BE2C (cell line): ENCODE measurements around the gene CLEC16A.

Experiments
- DNase-seq: peaks from one replicate; pipeline ENCODE4 v3.0.0-alpha.2; 2020
- H3K27me3 ChIP-seq: fragments of 250-450 bp; sonication (Bioruptor Pico); 2 replicates; pipeline ENCODE4 v1.5.1; 2020; ENCODE audit warnings: mild to moderate bottlenecking
- H3K36me3 ChIP-seq: fragments of 250-450 bp; sonication (Bioruptor Pico); 2 replicates; pipeline ENCODE4 v1.5.1; 2020; ENCODE audit warnings: mild to moderate bottlenecking
- H3K4me1 ChIP-seq: fragments of 250-450 bp; sonication (Bioruptor Pico); 2 replicates; pipeline ENCODE4 v1.5.1; 2020
- H3K4me3 ChIP-seq: 2 replicates; pipeline ENCODE4 v1.5.1; 2011; ENCODE audit warnings: low read depth, low read length
- H3K9me3 ChIP-seq: fragments of 250-450 bp; sonication (Bioruptor Pico); 2 replicates; pipeline ENCODE4 v1.5.1; 2020
- TF ChIP-seq, protein P1 (sequence below): IDR thresholded peaks from 2 replicates; pipeline ENCODE4 v1.5.1; 2012; ENCODE audit warnings: mild to moderate bottlenecking, low read depth, low read length

CLEC16A gene

DNA sequence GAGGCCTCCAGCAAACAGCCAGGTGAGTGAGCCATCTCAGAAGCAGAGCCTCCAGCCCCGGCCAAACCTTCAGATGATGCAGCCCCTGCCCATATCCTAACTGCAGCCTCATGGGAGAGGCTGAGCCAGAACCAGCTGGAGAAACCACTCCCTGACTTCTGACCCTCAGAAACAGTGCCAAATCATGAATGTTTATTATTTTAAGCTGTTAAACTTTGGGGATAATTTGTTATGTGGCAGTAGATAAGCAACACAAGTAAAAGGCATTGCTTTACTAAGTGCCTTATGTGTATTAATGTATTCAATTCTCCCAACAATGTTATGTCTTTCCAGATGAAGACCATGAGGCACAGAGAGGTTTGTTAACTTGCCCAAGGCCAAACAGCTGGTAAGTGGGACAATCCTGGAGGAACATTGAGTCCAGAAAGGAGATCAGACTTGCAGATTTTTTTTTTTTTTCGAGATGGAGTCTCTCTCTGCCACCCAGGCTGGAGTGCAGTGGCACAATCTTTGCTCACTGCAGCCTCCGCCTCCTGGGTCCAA lies 252.0 kb downstream of the CLEC16A start:
- H3K36me3 ChIP-seq, result no peaks in the 10 kb centered on the region
- no peaks in the 10 kb centered on the region for H3K9me3 ChIP-seq
- H3K4me3 ChIP-seq, result no peak overlapping the region
- H3K27me3 ChIP-seq, result no peaks in the 10 kb centered on the region
- no peak for DNase-seq
- peaks cover 2% of the 10 kb centered on the region; the same call in 1 of the 2 replicates for H3K4me1 ChIP-seq
- TF ChIP-seq, protein P1, sequence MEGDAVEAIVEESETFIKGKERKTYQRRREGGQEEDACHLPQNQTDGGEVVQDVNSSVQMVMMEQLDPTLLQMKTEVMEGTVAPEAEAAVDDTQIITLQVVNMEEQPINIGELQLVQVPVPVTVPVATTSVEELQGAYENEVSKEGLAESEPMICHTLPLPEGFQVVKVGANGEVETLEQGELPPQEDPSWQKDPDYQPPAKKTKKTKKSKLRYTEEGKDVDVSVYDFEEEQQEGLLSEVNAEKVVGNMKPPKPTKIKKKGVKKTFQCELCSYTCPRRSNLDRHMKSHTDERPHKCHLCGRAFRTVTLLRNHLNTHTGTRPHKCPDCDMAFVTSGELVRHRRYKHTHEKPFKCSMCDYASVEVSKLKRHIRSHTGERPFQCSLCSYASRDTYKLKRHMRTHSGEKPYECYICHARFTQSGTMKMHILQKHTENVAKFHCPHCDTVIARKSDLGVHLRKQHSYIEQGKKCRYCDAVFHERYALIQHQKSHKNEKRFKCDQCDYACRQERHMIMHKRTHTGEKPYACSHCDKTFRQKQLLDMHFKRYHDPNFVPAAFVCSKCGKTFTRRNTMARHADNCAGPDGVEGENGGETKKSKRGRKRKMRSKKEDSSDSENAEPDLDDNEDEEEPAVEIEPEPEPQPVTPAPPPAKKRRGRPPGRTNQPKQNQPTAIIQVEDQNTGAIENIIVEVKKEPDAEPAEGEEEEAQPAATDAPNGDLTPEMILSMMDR, result no peak

DNA sequence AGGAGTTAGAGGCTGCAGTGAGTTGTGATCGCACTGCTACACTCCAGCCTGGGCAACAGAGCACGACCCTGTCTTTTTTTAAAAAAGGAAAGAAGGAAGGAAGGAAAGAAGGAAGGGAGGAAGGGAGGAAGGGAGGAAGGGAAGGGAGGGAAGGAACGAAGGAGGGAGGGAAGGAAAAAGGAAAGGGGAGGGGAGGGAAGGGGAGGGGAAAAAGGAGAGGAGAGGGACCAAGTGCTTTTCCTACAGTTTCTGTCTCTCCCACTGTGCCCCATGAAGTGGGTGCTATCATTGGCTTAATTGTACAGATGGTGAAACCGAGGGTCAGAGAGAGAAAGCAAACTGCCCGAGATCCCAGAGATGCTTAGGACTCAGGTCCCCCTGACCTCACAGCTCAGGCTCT lies 254.0 kb downstream of the CLEC16A start:
- no peak overlapping the region for H3K4me3 ChIP-seq
- H3K27me3 ChIP-seq, result no peaks in the 10 kb centered on the region
- no peak for DNase-seq
- TF ChIP-seq, protein P1, result no peak
- no peaks in the 10 kb centered on the region for H3K9me3 ChIP-seq
- peaks cover 15% of the 10 kb centered on the region for H3K4me1 ChIP-seq
- no peaks in the 10 kb centered on the region for H3K36me3 ChIP-seq

DNA sequence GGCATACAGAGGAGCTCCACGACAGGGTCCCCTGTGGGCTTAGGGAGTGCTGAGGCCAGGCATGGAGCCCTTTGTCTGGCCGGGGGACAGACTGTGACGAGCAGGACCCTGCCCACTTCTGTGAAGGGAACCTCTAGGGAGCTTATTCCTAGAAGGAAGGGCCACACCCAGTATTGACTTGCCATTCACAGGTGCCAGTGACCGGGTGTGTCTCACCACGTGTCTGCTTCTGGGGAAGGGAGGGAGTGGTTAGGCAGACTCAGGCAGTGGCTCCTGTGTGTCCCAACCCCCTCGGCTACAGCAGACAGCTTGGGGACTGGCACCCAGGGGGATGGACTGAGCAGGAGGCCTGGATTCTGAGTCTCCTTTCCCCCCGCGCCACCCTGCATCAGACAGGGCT lies 254.5 kb downstream of the CLEC16A start:
- H3K4me1 ChIP-seq, result peaks cover 15% of the 10 kb centered on the region
- H3K27me3 ChIP-seq, result no peaks in the 10 kb centered on the region
- no peaks in the 10 kb centered on the region for H3K36me3 ChIP-seq
- TF ChIP-seq, protein P1, result no peak
- H3K9me3 ChIP-seq, result no peaks in the 10 kb centered on the region
- no peak for DNase-seq
- no peak overlapping the region for H3K4me3 ChIP-seq

DNA sequence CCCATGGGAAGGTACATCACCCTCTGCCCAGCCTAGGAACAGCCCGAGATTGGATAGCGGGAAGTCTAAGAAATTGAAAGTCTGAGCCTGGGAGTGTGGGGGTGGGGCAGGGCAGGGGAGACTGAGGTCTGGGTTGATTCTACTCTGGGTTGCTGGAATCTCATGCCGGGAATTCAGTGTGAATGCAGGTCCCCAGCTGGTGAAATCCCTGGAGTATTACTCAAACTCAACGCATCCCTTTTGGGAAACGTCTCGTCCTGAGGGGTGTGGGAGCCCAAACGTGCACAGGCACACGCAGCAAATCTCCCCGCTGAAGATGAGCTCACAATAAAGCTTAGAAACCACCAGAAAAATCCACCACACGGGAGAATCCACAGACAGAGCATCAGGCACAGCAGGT lies 256.2 kb downstream of the CLEC16A start:
- TF ChIP-seq, protein P1, result no peak
- H3K27me3 ChIP-seq, result no peaks in the 10 kb centered on the region
- no peak overlapping the region for H3K4me3 ChIP-seq
- no peaks in the 10 kb centered on the region for H3K9me3 ChIP-seq
- H3K36me3 ChIP-seq, result no peaks in the 10 kb centered on the region
- DNase-seq, result no peak
- peaks cover 15% of the 10 kb centered on the region for H3K4me1 ChIP-seq

DNA sequence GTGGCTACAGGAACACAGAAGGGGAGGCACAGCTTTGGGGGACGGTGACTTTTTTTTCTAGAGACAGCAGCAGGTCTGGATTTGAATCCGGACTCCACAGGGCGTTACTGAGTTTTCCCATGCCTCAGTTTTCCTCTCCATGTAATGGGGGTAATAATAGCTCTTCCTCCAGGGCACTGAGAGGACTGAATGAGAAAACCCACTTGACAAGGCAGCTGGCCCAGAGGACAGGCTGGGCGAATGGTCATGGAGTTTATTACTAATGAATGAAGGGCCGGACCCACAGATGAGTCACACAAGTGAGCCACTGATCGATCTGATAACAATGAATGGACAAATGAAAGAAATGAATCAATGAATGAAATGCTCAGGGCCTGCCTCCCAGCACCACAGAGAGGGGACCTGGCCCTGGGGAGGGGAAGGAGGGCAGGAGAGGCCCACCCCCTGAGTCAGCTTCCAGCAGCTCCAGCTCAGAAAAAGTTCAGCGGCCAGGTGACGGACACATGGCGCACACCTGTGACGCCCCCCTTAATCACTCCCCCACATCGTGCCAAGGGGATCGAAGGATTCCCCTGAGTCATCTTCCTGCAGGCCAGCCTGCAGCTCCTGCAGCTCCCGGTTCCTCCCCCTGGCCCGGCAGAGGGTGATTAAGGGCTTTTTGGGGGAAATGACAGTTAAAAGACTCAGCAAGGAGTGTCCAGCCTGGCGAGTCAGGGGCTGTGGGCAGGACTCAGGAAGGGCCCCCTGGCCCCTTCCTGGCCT lies 257.3 kb downstream of the CLEC16A start:
- DNase-seq, result no peak
- H3K4me1 ChIP-seq, result peaks cover 20% of the 10 kb centered on the region

More for the DNA sequence above, 257.3 kb downstream of the CLEC16A start:
- Histone ChIP-seq H3K9me3 (no peaks in the 10 kb centered on the region), H3K27me3 (no peaks in the 10 kb centered on the region), H3K36me3 (no peaks in the 10 kb centered on the region), H3K4me3 (no peak overlapping the region)
- TF ChIP-seq, protein P1, result no peak
